Renal cortex interstitium (tissue), 11 donors: Measurements from ENCODE around the gene SART1. TPM values are rescaled to one million over a fixed set of nuclear protein-coding genes. Genes with fewer than 3 reads are reported as not detected.

Experiments
- DNase-seq, 11 donors: peaks; one replicate each; pipeline ENCODE4 v3.0.0-alpha.2; 2013; ENCODE audit warnings: low read depth in 9 of 11, low spot score in 4 of 11; ENCODE audit errors: extremely low read depth in 1 of 11
- polyA plus RNA-seq, 3 donors: library from polyadenylated mRNA; unstranded; fragments of 120-200 nt; gene quantifications; one replicate each; pipeline ENCODE4 v1.2.1, GENCODE V29; 2013; ENCODE audit not compliant: insufficient read length in 3 of 3

SART1 gene
- polyA plus RNA-seq, 3 donors = 40.4 to 60.6 (median 52.2) TPM

GRCh38 chr11:65954771-65955170 is 6.8 kb upstream of the SART1 start:
- DNase-seq = no peak

GRCh38 chr11:65958291-65958690 is 3.2 kb upstream of the SART1 start:
- DNase-seq = no peak

GRCh38 chr11:65958774-65959420 is 2.6 kb upstream of the SART1 start:
- no peak for DNase-seq

- DNase-seq = no peak
Measured at GRCh38 chr11:65960824-65961266, 689 bp upstream of the SART1 start.

GRCh38 chr11:65962141-65962564 is 619 bp downstream of the SART1 start:
- no peak for DNase-seq

- no peak for DNase-seq
Measured at GRCh38 chr11:65964906-65965305, 3.4 kb downstream of the SART1 start.

GRCh38 chr11:65965986-65966762 is 4.6 kb downstream of the SART1 start:
- no peak for DNase-seq

GRCh38 chr11:65967329-65967934 is 5.9 kb downstream of the SART1 start:
- DNase-seq = no peak

GRCh38 chr11:65968600-65969482 is 7.3 kb downstream of the SART1 start:
- DNase-seq = no peak

- no peak for DNase-seq
Measured at GRCh38 chr11:65972116-65972515, 10.6 kb downstream of the SART1 start.

GRCh38 chr11:65973439-65974110 is 12.0 kb downstream of the SART1 start:
- DNase-seq = no peak

- no peak for DNase-seq
Measured at GRCh38 chr11:65975771-65976170, 14.2 kb downstream of the SART1 start.

GRCh38 chr11:65976216-65977176 is 15.0 kb downstream of the SART1 start:
- DNase-seq = no peak

- no peak for DNase-seq
Measured at GRCh38 chr11:65977621-65978390, 16.3 kb downstream of the SART1 start.

- DNase-seq = no peak
Measured at GRCh38 chr11:65978391-65979238, 17.1 kb downstream of the SART1 start.

GRCh38 chr11:65979261-65979759 is 17.8 kb downstream of the SART1 start:
- DNase-seq = no peak
